Adrenal gland (tissue), 12 donors: ENCODE data around the gene NUP210L. TPM values are rescaled to one million over a fixed set of nuclear protein-coding genes. Genes with fewer than 3 reads are reported as not detected.

Experiments used
- DNase-seq, 7 donors: peaks; one replicate each; pipeline ENCODE4 v3.0.0-alpha.2; 2019 to 2020
- H3K27ac ChIP-seq, 5 donors: fragments of 200-600 bp; sonication (generic) in 4 of 5; 1 replicate in 3 of 5; 2 replicates in 2 of 5; pipeline versions ENCODE4 v1.5.1 to v1.8.0; 2016 to 2020; ENCODE audit warnings: mild to moderate bottlenecking in 1 of 5
- H3K27me3 ChIP-seq: fragments of 200-600 bp; 2 replicates; pipeline ENCODE4 v1.8.0; 2021
- H3K36me3 ChIP-seq, 2 donors: fragments of 200-600 bp; replicated peaks in 1 of 2; 1 replicate in 1 of 2; 2 replicates in 1 of 2; pipeline versions ENCODE4 v1.5.1 to v1.8.0; 2018 to 2022
- H3K4me1 ChIP-seq, 2 donors: fragments of 200-600 bp; replicated peaks in 1 of 2; 1 replicate in 1 of 2; 2 replicates in 1 of 2; pipeline versions ENCODE4 v1.5.1 to v1.8.0; 2018 to 2021
- H3K4me3 ChIP-seq, 4 donors: fragments of 200-600 bp; sonication (generic) in 3 of 4; one replicate each; pipeline ENCODE4 v1.5.1; 2016 to 2018
- H3K9me3 ChIP-seq, 3 donors: fragments of 200-600 bp; sonication (generic) in 1 of 3; replicated peaks in 1 of 3; 1 replicate in 2 of 3; 2 replicates in 1 of 3; pipeline versions ENCODE4 v1.5.1 to v1.8.0; 2016 to 2021
- CTCF ChIP-seq, 6 experiments: fragments of 450-650 bp in 4 of 6; fragments of 200-600 bp in 2 of 6; sonication (generic) in 1 of 6; IDR thresholded peaks; 1 replicate in 5 of 6; 2 replicates in 1 of 6; pipeline versions ENCODE4 v1.5.1 to v1.8.0; 2016 to 2021; ENCODE audit warnings: antibody characterized with exemption in 6 of 6, mild to moderate bottlenecking in 2 of 6, moderate library complexity in 1 of 6
- POLR2A ChIP-seq, 2 donors: fragments of 450-650 bp; IDR thresholded peaks; one replicate each; pipeline ENCODE4 v1.6.1; 2017; ENCODE audit warnings: antibody characterized with exemption in 2 of 2, mild to moderate bottlenecking in 2 of 2, moderate library complexity in 1 of 2
- WGBS, 4 donors: extraction: QIAGEN DNeasy Blood & Tissue Kit in 2 of 4; methylation state at CpG; one replicate each; pipeline versions ENCODE4 v1.1.5 to v1.1.7; 2013 to 2017; 5-methylcytosine and 5-hydroxymethylcytosine counted together
- intact Hi-C, 2 donors: fragments of 100-400 bp; cut with DNase I; formaldehyde crosslinking; loops; one replicate each; pipeline versions ENCODE4 v1.14.1 to v1.15.0; 2022 to 2023
- polyA plus RNA-seq, 3 donors: library from polyadenylated mRNA; stranded (reverse); fragments of 200-250 nt in 2 of 3; fragments of 350-450 nt in 1 of 3; fragmentation: Illumina TruSeq in 1 of 3; extraction: RNeasy Lipid Tissue Mini Kit (QIAGEN cat#74804) in 1 of 3; gene quantifications; one replicate each; pipeline ENCODE4 v1.2.3, GENCODE V29; 2013 to 2014
- total RNA-seq, 9 donors: library from RNA; depleted of rRNA in 4 of 9; stranded (reverse); fragments of >200 nt in 4 of 9; fragments of 120-200 nt in 1 of 9; fragmentation: NEBNext Ultra II Directional in 1 of 9; extraction: Animal tissue kit (Norgen Biotek cat#: 25700) in 1 of 9; gene quantifications; one replicate each; pipeline versions ENCODE4 v1.1.0 to v1.2.4, GENCODE V29; 2013 to 2023
- donor health status: healthy with polysubstance abuse.
- donor health status: Bipolar disorder and iron deficiency.
- donor health status: DM: yes; HTN: yes; CAD: no.
- donor health status: DM: no; HTN: no; CAD: no.
- donor health status: DM: no; HTN: no; CAD: no.
- donor health status: DM: yes; HTN: yes; CAD: no.

The NUP210L gene
- total and polyA plus RNA-seq, 12 donors: 0.03 to 0.07 (median 0.06) TPM; not detected in 7

GRCh38 chr1:154170547-154171222, 15.8 kb upstream of the NUP210L start:
- Histone ChIP-seq H3K27me3 (no peaks in the 10 kb centered on the region), H3K27ac (peak overlapping the region in 2 of 5 donors; percentile 0 to 11), H3K4me1 (peaks cover 1 to 10% of the 10 kb centered on the region in 2 donors), H3K4me3 (no peak overlapping the region), H3K9me3 (no peaks in the 10 kb centered on the region), H3K36me3 (peaks cover 0 to 96% of the 10 kb centered on the region in 2 donors)
- DNase-seq: peak in 2 of 7 donors; percentile 38 to 43
- intact Hi-C loops: no loop called here
- no peak for TF ChIP-seq CTCF (IDR thresholded peaks at IDR 0.05)
- TF ChIP-seq POLR2A (IDR thresholded peaks at IDR 0.05): no peak

DNA sequence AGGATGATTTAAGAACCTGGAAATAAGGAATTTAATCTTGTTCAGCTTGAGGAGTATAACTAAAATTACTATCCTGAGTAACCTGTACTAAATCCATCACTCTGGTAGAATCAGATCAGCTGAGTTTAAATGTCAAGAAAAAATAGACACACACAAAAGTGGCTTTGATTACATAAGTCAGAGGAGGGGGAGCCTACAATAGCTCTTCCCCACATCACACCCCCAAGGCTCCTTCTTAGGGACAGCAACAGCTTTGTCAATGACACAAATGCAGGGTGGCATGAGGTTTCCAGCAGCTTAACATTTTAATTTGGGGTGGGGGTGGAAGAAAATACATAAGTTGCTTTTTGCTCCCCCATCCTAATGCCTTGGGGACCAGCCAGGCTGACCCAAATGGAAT, 12.6 kb upstream of the NUP210L start:
- no peak overlapping the region for H3K27ac ChIP-seq
- H3K9me3 ChIP-seq: no peaks in the 10 kb centered on the region
- intact Hi-C loops: no loop called here
- H3K4me1 ChIP-seq: peaks cover 0 to 8% of the 10 kb centered on the region in 2 donors
- no peak overlapping the region for H3K4me3 ChIP-seq
- peaks cover 0 to 99% of the 10 kb centered on the region in 2 donors for H3K36me3 ChIP-seq
- no peaks in the 10 kb centered on the region for H3K27me3 ChIP-seq
- TF ChIP-seq POLR2A (IDR thresholded peaks at IDR 0.05): no peak
- TF ChIP-seq CTCF (IDR thresholded peaks at IDR 0.05): no peak
- DNase-seq: no peak

DNA sequence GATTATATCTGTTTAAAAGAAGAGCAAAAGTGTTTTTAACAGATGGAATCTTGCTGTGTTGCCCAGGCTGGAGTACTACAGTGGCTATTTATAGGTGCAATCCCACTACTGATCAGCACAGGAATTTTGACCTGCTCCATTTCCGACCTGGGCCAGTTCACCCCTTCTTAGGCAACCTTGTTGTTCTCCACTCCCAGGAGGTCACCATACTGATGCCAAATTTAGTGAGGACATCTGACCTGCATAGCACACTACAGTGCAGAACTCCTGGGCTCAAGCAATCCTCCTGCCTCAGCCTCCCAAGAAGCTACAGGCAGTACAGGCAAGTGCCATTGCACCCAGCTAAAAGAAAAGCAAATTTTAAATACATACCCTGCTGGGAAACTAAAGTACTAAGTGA, 11.3 kb upstream of the NUP210L start:
- intact Hi-C loops: no loop called here
- peaks cover 0 to 97% of the 10 kb centered on the region in 2 donors for H3K36me3 ChIP-seq

GRCh38 chr1:154159554-154159953, 4.7 kb upstream of the NUP210L start:
- Histone ChIP-seq H3K4me1 (peaks cover 12 to 24% of the 10 kb centered on the region in 2 donors), H3K9me3 (no peaks in the 10 kb centered on the region), H3K4me3 (no peak overlapping the region), H3K36me3 (peaks cover 0 to 58% of the 10 kb centered on the region in 2 donors), H3K27ac (peak overlapping the region in 1 of 5 donors; percentile 85), H3K27me3 (no peaks in the 10 kb centered on the region)
- TF ChIP-seq CTCF (IDR thresholded peaks at IDR 0.05): no peak
- no peak for TF ChIP-seq POLR2A (IDR thresholded peaks at IDR 0.05)
- intact Hi-C loops: no loop called here
- DNase-seq: no peak

More for the DNA sequence above, 11.3 kb upstream of the NUP210L start:
- Histone ChIP-seq H3K27me3 (no peaks in the 10 kb centered on the region), H3K9me3 (no peaks in the 10 kb centered on the region), H3K4me1 (peaks cover 0 to 7% of the 10 kb centered on the region in 2 donors), H3K27ac (no peak overlapping the region), H3K4me3 (no peak overlapping the region)
- WGBS, 4 donors: 67 to 93% (median 85%) methylated on average over 1 of the region's 1 CpG
- TF ChIP-seq CTCF (IDR thresholded peaks at IDR 0.05): no peak
- no peak for DNase-seq
